ENCODE data around the gene BCL2A1. TPM values are rescaled to one million over a fixed set of nuclear protein-coding genes. Genes with fewer than 3 reads are reported as not detected.
A peak's percentile ranks its signal among the peaks of the same experiment; 100 is the strongest.
"Not testable (repeated sequence)": the region's sequence is repeated elsewhere in the genome, so short reads cannot be mapped to it uniquely, and the experiment has no call there.

BCL2A1 gene
- total RNA-seq, 2 donors from 2014 or later: 1.7 to 1.8 TPM

DNA sequence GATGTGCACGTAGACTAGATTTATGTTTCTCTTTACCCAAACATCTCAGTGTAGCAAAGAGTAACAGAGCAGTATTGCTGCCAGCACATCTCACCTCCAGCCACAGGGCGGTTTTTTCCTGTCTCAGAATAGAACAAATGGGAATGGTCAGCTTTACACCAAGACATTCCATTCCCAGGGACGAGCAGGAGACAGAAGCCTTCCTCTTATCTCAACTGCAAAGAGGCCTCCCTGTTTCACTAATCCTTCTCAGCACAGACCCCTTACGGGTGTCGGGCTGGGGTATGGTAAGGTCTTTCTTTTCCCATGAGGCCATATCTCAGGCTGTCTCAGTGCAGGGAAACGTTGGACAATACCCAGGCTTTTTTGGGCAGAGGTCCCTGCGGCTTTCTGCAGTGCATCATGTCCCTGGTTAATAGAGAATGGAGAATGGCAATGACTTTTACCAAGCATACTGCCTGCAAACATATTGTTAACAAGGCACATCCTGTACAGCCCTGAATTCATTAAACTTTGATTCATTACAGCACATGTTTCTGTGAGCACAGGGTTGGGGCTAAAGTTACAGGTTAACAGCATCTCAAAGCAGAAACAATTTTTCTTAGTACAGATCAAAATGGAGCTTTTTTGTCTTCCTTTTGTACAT lies 35.3 kb downstream of the BCL2A1 start:
- DNase-seq; ATAC-seq; intact Hi-C loops (cut with DNase I): not testable (repeated sequence)

DNA sequence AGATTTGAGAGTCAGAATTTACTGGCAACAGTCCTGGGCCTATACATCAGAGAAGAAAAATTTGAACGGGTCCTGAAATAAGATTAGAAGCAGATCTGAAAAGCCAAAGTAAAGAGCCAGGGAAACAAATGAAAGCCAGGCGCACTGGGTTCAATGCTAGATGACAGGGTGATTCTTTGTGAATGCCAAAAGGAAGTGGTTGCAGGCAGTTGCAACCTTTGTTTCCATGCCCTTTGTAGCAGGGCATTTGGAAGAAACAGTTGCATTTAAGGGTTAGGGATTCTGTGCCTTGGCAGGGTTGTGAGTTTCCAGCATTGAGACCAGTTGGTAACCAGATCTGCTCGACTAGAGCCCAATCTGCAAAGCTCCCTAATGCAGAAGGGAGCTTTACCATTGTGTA lies 37.8 kb downstream of the BCL2A1 start:
- ATAC-seq: no peak
- intact Hi-C loops (cut with DNase I): no loop called here

DNA sequence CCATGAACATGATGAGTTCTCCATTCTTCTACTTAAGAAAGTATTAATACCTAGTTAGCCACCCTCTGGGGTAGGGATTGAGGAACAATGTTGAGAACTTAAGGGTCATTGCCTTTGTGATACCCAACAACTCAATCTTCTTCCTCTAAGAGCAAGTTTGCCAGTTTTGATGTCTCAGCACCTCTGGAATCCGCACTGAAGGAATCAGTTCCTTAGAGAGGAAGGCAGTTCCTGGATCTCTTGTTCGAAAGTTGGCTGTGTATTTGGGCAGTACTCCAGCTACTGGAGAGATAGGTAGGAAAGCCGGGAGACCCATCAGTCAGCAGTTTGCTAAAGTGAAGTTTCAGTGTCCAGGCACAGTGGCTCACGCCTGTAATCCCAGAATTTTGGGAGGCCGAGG lies 38.5 kb downstream of the BCL2A1 start:
- DNase-seq: no peak
- intact Hi-C loops (cut with DNase I): no loop called here
- ATAC-seq: peak in 1 of 2 donors; percentile 65

More for the DNA sequence above, 37.8 kb downstream of the BCL2A1 start:
- no peak for DNase-seq

DNA sequence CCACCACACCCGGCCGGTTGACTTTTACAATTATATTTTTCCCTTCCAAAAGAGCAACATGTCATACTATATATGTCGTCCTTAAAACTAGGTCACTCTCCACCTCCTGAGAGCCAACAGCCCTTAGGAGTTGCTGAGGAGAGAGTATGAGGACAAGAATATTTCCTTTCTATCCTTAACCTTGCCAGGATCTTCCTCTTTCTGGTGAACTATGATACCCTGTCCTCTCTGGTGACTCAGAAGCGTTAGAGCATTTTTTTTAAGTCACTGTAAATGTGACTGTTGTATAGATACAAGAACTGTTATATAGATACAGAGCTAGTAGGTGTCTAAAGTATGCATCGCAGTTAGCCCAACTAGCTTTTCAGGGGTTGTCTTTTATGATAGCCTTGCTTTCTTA lies 40.5 kb downstream of the BCL2A1 start:
- intact Hi-C loops (cut with DNase I): no loop called here
- DNase-seq (no peak), ATAC-seq (no peak)

DNA sequence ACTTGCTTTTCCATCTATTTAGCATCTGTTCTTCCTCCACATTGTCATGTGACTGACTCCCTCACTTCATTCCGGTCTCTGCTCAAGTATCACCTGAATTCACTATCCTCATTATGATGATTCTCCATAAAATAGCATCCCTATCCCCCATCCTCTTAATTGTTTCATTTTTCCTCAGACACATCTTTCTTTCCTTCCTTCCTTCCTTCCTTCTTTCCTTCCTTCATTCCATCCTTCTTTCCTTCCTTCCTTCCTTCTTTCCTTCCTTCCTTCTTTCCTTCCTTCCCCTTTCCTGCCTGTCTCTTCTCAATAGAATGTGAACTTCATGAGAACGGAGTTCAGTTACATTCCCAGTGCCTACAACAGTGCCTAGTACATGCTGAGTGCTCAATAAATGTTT lies 41.6 kb downstream of the BCL2A1 start:
- intact Hi-C loops (cut with DNase I): loop anchor here in 1 of 2 donors (10.0 kb wide), 1 partner anchor 225 kb away; the partner anchor contains the start of gene FAH
- ATAC-seq: no peak
- no peak for DNase-seq

DNA sequence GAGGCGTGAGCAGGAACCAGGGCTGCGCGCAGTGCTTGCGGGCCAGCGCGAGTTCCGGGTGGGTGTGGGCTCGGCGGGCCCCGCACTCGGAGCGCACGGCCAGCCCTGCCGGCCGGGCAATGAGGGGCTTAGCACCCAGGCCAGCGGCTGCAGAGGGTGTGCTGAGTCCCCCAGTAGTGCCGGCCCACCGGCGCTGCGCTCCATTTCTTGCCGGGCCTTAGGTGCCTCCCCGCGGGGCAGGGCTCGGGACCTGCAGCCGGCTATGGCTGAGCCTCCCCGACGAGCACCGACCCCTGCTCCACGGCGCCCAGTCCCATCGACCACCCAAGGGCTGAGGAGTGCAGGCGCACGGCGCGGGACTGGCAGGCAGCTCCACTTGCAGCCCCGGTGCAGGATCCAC lies 44.9 kb downstream of the BCL2A1 start:
- not testable (repeated sequence) for ATAC-seq, DNase-seq
- intact Hi-C loops (cut with DNase I): loop anchor here in 1 of 2 donors (10.0 kb wide), 1 partner anchor 229 kb away; the partner anchor contains the start of gene FAH

DNA sequence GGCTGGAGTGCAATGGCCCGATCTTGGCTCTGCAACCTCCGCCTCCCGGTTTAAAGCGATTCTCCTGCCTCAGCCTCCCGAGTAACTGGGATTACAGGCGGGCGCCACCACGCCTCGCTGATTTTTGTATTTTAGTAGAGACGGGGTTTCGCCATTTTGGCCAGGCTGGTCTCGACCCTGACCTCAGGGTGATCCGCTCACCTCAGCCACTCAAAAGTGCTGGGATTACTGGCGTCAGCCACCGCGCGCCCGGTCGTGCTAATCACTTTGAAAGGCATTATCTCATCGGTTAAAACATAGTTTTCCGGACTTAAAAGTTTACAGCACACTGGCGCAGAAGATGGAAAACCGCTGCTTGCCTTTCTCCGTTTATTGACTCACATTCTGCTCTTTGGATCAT lies 46.6 kb downstream of the BCL2A1 start:
- no peak for ATAC-seq
- intact Hi-C loops (cut with DNase I): loop anchor here in 1 of 2 donors (10.0 kb wide), 1 partner anchor 230 kb away; the partner anchor contains the start of gene FAH
- DNase-seq: no peak

DNA sequence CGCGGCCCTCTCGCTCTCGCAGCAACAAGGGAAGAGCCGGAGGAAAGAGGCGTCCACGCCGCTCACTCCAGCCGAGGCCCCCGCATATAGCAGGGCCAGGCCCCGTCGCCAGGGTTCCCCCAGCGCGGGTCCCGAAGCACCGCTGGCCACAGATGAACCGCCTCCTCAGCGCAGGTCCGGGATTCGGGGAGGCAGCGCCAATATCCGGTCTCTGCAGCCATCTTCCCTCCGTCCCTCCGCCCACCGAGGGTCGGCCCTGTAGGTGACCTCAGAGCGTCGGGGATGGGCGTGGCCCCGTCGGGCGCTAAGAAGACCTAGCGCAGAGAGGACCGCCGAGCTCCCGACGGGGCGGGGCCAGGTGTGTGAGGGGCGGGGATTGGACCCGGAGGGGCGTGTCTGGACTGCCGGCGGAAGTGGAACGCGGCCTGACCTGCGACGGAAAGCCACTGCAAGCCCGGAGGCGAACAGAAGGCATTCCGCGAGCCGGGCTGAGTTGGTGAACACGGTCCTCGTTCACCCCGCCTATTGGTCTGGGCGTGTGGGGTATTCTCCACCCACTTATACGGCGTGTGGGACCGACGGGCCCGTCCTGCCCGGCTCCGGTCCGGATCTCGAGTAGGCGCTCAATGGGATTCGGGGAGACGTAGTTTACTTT lies 47.4 kb downstream of the BCL2A1 start:
- DNase-seq (peak; percentile 93), ATAC-seq (peak; percentile 98 to 99)
- intact Hi-C loops (cut with DNase I): loop anchor here in 1 of 2 donors (10.0 kb wide), 1 partner anchor 231 kb away; the partner anchor contains the start of gene FAH

DNA sequence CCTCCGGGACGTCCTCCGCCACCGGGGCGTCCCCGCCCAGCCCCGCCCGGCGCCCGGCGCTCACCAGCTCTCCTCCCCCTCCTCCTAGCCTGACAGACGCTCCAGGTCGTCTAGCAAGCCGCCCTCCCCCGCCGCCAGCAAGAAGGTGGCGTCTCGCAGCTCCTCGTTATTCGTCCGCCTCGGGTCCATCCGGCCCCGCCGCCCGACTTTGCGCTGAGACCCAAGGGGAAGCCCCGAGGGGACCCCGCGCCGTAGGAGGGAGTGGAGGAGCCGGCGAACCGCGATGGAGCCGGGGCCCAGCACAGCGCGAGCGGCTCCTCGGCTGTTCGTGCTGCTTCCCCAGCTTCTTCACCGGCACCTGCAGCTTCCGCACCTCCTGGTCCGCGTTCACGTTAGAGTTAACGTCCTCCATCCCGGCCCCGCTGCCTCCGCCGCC lies 47.9 kb downstream of the BCL2A1 start:
- intact Hi-C loops (cut with DNase I): loop anchor here in 1 of 2 donors (10.0 kb wide), 1 partner anchor 232 kb away; the partner anchor contains the start of gene FAH
- ATAC-seq (peak; percentile 76 to 85), DNase-seq (peak; percentile 65)

DNA sequence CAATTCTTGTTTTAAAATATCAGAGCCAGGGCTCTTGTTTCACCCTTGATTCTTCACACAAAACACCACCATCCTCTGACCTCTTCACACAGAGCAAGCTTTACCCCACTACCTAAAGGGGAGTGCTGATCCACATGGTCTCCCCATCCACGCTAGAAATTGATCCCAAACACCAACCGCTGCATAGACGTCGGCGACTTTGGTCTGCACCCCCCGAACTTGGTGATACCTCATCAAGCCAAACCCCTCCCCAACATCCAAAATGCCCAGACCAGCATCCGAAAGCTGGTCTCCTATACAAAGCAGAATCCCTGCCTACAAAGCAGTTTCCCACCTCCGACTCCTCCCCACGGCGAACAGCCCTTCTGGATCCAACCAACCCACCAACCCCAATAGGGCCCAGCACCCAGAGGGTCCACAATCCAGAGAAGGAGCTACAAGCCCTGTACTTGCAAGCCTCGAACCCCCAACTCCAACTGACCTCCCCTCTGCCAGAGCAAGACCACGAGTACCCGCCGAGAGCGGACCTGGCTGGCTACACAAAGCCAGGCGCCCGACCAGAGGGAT lies 48.4 kb downstream of the BCL2A1 start:
- no peak for DNase-seq
- peak in 1 of 2 donors; percentile 1 for ATAC-seq
- intact Hi-C loops (cut with DNase I): loop anchor here in 1 of 2 donors (10.0 kb wide), 1 partner anchor 232 kb away; the partner anchor contains the start of gene FAH

DNA sequence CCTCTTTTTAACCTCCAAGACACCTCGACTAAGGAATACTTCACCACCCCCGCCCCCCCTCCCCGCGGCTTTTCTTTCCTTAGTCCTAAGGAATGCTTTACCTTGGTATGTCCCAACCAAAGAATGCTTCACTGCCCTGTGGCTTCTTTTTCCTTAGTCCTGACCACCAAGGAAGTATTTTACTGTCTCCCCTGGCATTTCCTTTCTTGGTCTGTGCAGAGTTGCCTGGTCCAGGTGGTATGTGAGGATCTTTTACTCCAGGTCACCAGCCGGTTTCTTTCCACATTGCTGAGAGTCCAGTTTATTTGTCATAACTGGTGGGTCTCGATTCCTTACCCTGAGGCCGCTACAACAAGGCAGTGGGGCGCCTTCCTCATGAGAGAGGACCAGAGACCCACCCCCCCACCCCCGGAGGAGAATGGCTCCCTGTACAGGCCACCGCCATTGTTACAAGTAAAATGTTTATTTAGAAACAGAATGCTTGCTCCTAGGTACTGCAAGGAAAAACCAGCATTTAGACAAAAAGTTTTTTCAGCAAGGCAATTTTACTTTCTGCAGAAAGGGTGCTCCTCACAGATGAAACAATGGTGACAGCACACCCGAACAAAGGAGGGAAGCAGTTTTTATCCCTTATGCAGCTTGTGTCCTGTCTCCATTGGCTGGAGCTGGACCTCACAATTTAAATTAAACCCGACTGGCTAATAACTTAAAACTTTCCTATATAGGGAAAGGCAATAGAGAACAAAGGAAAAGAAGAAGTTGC lies 51.1 kb downstream of the BCL2A1 start:
- no peak for ATAC-seq
- intact Hi-C loops (cut with DNase I): loop anchor here in 1 of 2 donors (10.0 kb wide), 1 partner anchor 235 kb away; the partner anchor contains the start of gene FAH

DNA sequence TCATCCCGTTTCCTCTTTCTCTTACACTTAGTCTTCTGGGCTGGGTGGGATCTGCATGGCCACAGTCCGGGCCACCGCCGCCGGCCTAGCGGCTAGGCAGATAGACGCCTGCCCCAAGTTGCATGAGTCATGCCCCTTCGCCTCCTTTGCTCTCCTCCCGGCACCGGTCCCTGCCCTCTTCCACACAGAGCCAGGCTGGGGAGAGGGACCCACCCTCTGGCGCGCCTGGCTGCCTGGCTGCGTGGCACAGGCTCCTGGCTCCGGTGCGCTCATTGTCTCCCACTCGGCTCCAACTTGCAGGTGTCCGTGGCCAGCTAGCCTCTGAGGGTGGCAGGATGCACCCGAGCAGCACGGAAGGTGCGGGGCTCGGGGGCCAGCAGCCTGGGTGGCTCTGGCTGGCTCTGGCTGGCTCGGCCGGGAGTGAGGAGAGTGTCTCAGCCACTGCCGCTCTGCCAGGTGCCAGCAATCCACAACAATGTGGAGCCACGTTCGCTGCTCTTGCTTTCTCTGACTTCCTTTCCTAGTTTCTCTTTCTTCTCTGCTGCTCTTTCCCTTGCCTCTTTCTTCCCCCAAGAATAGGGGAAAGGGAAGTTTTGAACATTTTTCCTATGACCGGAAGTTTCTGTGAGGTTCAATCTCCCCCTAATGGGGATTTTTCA lies 51.8 kb downstream of the BCL2A1 start:
- no peak for ATAC-seq
- no peak for DNase-seq
- intact Hi-C loops (cut with DNase I): no loop called here

More for the DNA sequence above, 51.1 kb downstream of the BCL2A1 start:
- DNase-seq: no peak

DNA sequence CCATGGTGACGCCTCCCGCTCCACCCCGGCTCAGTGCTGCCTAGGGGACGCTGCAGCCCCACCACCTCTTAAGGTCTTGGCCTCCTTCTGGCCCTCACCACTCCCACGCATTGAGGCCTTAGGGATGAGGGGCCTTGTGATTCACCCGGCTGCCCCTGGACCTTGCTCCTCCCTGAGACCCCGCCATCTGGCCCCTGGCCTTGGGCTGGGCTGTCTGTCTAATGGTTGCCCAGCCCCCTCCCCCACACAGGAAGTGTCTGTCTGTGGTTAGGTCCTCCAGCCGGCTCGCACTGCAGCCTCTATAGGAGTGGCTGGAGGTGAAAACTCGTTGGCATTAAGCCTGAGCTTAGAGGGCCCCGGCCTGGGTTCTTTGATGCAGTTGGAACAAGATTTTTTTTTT lies 52.7 kb downstream of the BCL2A1 start:
- no peak for ATAC-seq
- intact Hi-C loops (cut with DNase I): no loop called here
- no peak for DNase-seq

DNA sequence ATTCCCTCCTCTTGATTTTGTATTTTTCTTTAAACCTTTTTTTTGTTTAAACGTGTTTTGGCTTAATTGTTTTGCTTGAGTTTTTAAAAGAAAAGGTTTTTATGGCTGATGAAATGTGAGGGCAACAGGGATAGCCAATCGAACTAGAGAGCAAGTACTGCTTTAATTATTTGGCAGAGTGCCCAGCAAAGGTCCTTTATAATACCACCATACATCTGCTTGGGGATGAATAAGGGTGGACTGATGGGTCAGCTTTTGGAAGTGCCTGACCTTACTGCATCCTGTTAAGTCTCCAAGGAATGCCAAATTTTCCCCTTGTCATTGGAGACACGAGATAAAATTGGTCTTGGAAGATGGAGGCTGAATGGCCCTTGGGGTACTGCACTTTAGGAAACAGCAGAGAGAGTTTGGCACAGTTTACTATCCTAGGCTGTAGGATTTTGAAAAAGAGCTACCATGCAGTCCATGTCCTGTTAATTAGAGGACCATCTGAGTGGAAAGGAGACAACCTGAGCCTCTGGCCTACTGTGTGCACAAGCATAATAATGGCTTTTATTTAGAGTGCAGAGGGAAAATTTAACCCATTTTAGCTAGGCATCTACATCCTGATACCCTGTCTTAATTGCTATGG lies 54.4 kb downstream of the BCL2A1 start:
- intact Hi-C loops (cut with DNase I): no loop called here
- no peak for DNase-seq
- ATAC-seq: no peak

DNA sequence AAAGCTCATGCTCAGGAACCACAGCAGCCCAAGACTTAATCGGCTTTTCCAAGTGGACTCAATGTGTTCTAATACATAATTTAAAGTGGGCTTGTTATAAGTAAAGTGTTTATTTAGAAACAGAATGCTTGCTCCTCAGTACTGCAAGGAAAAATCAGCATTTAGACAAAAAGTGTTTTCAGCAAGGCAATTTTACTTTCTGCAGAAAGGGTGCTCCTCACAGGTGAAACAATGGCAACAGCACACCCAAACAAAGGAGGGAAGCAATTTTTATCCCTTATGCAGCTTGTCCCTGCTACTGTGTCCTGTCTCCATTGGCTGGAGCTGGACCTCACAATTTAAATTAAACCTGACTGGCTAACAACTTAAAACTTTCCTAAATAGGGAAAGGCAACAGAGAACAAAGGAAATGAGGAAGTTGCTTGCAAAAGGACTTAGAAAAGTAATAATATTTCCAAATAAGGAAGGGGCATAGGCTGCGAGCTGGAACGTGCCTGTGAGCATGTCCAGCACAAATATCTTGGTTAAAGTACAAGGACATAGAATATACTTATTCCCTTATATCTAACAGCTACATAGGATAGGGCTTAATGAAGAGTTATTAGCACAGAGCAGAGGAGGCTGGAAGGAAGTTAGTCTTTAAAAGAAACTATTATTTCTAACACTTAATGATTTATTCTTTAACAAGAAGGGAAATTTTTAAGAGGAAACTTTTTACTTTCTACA lies 55.1 kb downstream of the BCL2A1 start:
- DNase-seq; ATAC-seq; intact Hi-C loops (cut with DNase I): not testable (repeated sequence)

DNA sequence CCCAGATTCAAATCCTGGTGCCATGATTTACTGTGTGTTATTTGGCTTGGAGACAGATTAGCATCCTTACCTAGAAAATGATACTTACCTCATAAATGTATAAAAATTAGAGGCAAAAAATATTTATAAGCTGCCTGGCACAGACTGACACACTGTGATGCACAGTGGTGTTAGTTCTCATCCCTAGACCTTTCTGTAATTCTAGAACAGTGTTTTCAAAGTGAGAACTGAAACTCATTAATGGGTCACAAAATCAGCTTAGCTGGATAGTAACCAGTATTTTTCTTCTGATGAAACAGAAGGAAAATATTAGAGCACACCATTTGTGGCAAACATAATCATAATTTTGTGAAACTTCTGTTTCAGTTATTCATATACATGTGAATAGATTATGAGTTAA lies 56.3 kb downstream of the BCL2A1 start:
- DNase-seq (no peak), ATAC-seq (no peak)
- intact Hi-C loops (cut with DNase I): no loop called here
